Stimulated activated CD4-positive, alpha-beta T cell treated with anti-CD3 and anti-CD28 coated beads, Interleukin-15, amount 100 ng/mL, for 48 hours (primary cell): ENCODE measurements around the gene THAP6.
"Not testable (repeated sequence)": the region's sequence is repeated elsewhere in the genome, so short reads cannot be mapped to it uniquely, and the experiment has no call there.

Experiments used
- DNase-seq, 2 donors: peaks; one replicate each; pipeline ENCODE4 v3.0.0-alpha.2; 2020; ENCODE audit warnings: low read depth in 2 of 2

Gene THAP6, protein sequence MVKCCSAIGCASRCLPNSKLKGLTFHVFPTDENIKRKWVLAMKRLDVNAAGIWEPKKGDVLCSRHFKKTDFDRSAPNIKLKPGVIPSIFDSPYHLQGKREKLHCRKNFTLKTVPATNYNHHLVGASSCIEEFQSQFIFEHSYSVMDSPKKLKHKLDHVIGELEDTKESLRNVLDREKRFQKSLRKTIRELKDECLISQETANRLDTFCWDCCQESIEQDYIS

DNA sequence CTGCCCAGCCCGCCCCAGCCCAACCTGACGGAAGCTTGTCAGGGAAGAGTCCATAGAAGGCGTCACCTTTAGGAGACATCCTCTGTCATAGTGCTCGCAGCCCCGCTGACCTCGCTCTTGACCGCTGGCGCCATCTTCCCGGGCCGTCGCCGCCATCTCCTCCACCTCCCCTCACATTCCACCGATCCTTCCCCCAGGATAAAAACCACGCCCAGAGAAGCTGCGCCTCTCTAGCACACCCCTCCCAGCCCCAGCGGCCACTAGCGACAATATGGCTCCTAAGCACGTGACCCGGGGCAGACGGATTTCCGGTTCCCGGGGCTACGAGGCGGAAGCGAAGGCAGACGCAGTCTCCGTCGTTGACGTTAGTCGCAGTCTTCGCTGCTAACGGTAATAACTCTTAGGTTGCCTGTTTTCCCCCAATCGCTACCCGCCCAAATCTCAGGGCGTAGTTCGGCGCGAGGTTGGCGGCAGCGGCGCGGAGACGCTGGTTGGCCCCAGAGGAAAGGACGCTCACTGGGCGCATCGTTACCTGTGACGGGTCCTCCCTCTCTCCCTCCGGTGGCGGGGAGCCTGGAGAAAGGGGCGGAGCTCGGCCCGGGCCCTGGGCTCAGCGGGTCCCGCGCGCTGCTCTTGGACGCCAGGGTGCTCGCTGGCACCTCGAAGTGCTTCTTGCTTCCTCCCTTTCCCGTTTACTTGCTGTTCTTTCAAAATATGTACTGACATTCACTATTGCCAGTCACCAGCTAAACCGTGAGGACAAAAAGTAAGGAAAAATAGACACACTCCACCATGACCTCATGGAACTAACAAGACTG lies at the start of gene THAP6, which contains the start of gene RCHY1:
TSS of gene THAP6 (plus strand) at position 343 of the 818 bp plus-strand sequence. CDS start 980 bp downstream, outside the sequence.
TSS of gene RCHY1 (minus strand) at position 273 of the 818 bp plus-strand sequence. CDS start at position 156, 117 bp downstream.
- peak; percentile 86 to 87 for DNase-seq

DNA sequence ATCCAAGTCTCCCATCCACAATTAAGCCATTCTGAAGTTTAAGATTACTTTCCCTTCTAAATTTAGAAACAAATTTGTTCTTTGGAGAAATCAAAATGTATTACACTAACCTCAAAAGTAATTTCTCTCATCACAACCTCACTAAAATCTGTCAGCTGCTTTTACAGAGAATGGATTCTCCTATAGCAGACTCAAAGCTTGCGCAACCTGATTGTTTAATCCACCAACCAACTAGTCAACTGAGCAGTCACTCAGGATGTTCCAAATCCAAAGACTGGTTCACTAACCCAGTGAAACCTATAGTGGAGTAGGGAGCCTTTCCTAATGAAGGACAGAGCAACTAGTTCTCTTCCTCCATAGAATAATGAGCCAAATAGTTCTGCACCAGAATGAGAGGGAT lies 44.4 kb upstream of the THAP6 start:
- no peak for DNase-seq

DNA sequence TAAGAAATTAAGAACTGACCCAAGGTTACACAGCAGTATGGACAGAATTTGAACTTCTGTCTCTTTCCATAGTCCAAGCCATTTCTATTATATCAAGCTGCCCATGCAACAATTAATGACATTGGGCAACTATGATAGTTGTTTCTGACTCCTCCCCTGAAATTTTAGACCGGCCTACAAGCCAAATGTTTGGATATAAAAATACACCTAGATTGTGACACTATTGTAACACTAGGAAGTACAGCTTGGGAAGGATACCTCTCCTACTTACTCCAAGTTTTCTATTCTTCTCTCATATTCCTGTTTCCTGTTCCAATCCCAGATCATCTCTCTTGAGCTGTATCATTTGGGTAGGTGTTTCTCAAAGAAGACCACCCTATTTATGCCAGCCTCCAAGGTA lies 43.5 kb upstream of the THAP6 start:
- DNase-seq = no peak

DNA sequence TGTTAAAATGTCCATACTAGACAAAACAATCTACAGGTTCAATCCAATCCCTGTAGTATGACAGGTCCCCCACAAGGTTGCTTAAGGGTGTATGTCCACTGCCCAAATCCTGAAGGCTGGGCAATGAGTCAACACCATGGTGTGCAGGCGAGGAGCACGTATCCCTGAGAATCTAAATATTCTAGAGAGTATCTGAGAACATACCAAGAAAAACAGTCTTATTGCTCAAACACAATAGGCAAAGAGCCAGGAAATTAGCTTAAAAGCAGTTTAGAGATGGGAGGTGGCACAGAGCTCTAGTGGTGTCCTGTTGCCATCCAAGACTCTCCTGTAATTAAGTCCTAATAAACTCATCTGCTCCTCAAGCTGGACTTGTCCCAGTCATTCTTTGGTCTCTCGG lies 37.1 kb upstream of the THAP6 start:
- DNase-seq = no peak

DNA sequence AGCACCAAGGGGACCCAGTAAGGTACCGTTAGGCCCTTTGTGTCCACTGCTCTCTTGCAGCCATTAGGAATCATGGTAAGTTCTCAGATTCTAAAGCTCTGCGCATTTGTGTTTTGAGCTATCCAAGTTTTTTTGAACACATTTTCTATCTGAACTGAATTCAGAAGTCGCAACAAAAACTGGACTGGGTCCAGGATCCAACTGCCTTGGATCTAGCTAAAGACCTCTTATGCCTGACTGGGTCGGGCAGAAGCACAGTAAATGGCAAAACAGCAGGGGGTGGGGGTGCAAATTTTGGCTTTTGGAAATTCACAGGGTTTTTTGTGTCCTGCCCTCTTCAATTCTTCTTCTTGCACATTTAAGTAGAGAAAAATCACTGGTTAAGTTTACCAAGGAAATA lies 30.1 kb upstream of the THAP6 start:
- DNase-seq = no peak

DNA sequence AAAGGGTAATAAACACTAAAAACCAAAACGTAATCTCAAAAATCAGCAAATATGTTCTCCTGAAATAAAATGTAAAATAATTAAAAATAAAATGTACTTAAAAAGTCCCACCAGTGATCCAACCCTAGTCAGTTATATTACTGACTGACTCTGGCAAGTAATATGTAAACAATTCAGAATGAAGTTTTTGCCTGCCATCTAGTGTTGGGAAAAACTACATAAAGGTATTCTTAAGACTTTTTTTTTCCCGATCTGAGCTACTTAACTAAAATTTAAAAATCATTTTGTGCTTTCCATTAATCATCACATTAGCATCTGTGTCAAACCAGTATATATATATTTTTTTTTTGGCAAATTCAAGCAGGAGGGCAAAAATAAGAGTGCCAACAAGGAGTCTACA lies 24.1 kb upstream of the THAP6 start:
- no peak for DNase-seq

DNA sequence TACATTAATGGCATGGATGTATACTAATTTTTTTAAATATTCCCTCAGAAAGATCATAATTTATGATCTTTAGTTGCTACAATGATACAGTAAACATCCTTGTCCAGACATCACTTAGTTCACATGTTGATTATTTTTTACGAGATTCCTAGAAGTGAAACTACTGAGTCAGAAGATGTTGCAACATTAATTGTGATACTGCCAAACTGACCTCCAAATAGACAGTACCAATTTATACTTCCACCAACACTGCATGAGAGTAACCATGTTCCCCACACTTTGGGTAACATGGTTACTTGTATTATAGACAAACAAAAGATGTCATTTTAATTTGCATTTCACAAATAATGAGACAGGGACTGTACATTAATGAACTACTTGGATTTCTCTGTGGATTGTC lies 19.7 kb upstream of the THAP6 start:
- no peak for DNase-seq

DNA sequence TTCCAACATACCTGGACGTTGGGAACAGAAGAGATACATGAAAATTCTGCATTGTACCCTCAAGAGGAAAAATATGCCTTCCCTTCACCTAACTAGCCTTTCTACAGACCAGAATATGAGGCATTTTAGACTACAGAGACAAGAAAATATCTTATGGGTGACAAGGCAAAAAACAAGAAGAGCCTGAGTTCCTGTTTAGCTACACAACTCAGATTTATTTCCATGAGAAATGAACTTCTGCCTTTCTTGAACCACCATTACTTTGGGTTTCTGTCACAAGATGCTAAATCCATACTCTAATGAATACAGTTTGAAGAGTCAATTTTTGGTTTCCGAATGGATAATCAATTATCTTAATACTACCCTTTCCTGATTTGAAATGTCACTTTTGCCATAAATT lies 18.8 kb upstream of the THAP6 start:
- DNase-seq = no peak

DNA sequence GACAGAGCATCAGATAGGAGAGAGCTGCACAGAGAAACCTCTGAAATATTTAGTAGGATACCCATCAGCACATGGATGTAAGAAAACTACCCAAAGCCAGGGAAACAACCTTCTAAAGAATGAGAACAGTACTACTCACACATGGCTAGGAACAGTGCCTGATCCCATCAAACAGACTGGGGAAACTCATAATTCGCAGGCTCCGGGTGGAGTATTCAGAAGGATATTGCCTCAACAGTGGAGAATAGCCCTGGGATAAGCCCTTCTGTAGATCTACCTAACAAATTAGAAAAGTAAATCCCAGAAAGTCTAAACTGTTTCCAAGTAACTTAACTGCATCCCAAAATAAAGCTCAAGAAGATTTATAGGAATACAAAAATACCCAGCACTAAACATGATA lies 17.9 kb upstream of the THAP6 start:
- no peak for DNase-seq

DNA sequence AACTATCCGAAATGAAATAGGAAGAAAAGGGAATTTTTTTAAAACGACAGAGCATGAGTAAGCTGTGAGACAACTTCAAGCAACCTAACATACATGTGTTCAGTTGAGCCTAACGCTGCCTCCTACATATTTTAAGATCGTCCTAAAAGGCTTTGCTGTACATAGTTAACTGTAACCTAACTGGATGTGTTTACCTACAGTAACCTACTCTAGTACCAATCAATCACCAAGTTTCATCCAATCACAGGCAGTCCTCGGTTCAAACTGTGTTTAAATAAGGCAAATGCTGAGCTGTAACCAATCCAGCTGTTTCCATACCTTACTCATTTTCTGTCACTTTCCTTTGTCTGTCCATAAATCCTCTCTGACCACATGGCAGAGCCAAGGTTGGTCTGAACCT lies 17.1 kb upstream of the THAP6 start:
- DNase-seq = no peak

DNA sequence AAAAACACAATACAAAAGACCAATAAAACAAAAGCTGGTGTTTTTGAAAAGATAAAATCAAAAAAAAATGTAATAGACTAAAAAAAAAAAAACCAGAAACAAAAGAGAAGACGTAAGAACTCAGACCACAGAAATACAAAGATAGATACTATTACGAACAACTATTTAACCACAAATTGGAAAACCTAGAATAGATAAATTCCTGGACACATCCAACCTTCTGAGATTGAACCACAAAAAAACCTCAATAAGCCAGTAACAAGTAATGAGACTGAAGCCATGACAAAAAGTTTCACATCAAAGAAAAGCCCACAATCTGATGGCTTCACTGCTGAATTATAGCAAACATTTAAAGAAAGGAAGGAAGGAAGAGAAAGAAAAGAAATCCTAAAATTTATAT lies 16.2 kb upstream of the THAP6 start:
- DNase-seq = no peak

DNA sequence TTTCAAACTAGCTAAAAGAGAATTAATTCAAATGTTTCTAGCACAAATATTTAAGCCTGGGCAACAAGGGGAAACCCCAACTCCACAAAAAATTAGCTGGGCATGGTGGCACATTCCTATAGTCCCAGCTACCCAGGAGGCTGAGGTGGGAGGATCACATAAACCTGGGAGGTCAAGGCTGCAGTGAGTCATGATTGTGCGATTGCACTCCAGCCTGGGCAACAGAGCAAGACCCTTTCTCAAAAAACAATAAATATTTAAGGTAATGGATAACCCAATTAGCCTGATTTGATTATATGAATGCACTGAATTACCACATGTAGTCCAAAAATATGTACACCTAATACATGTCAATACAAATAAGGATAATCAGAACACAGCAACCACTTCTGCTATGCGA lies 14.4 kb upstream of the THAP6 start:
- DNase-seq = no peak

DNA sequence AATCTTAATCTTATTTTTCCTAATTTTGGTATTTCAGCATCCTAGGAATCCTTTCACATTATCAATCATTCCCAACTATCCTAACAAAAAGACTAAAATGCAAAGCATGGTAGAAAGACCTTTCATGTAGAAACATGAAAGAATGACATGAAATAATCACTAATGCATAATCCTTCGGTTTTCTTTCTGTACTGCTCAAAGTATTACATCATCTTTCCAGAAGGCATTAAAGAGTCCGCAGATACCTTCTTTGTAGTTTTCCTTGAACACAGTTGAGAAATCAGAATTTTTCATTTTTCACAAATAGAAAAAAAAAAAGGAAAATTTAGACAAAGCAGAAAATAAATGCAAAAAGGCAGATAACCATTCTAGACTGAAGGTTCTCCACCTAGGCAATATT lies 11.6 kb upstream of the THAP6 start:
- DNase-seq = no peak

DNA sequence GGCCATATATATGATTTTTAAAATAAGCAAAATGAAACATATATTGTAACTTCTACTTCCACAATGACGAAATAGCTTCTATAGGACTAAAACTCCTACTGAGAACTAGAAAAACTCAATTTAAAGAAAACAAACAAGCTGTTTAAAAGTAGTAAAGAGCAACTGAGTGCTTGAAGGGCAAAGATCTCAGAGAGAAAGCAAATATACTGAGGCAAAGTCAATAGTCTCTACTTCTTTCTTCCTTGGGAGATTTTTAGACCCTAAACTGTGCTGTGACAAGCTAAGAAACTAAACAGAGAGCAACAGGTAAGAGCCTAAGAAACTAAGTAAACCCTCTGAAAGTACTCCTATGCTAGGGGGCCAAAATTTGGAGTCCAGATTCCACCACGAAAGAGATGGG lies 8.6 kb upstream of the THAP6 start:
- DNase-seq = no peak

DNA sequence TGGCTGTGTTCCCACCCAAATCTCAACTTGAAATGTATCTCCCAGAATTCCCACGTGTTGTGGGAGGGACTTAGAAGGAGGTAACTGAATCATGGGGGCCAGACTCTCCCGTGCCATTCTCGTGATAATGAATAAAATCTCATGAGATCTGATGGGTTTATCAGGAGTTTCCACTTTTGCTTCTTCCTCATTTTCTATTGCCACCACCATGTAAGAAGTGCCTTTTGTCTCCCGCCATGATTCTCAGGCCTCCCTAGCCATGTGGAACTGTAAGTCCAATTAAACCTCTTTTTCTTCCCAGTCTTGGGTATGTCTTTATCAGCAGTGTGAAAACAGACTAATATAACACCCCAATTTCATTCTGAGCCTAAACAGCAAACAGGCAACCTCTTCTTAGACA lies 4.7 kb upstream of the THAP6 start:
- DNase-seq = not testable (repeated sequence)

DNA sequence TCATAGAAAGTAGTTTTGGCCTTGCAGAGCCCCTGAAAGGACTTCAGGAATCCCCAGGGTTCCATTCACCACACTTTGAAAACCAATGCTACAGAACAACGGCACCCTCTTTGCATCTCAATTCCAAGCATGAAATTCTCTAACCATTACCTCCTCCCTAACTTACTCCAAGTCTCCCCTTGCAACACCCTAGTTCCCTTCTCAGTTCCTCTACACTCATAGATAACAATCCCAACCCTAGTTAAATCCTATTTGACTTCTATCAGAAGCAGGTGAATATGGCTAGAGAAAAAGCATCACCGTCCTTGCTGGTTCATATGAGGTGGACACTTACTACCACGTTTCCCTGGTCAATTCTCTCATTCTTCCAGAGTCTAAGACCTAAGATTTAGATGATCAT lies 2.4 kb upstream of the THAP6 start:
- DNase-seq = no peak

DNA sequence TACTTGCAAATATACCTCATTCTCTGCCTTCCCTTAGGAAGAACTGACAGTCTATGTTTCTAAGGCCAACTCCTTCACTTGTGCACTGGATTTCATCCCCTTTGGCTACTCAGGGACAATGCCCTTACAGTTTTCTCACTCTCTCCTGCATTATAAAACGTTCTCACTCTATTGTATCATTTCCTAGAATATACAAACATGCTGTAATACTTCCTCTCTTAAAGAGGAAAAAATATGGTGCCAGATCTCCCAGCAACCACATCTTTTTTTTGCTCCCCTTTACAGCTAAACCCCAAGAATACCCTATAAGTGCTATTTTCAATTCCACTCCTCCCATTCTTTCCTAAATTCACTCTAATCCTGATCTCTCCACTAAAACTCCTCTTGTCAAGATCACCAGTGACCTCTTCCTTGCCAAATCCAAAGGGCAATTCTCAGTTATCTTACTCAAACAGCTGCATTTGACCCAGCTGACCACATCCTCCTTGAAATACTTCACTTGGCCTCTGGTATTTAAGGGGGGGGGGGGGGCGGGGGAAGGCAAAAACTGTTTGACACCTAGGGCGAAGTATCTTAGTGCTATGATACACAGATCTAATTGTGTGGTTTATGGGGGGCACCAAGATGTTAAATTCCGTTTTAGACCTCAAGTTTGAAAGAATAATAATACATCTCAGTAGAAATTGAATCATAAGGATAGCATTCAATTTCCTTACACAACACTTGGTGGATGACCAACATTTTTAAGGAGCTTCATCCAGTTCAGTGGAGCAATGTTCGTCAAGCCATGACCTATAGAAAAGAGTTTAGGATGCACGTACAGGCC lies 1.7 kb upstream of the THAP6 start:
- DNase-seq = no peak

DNA sequence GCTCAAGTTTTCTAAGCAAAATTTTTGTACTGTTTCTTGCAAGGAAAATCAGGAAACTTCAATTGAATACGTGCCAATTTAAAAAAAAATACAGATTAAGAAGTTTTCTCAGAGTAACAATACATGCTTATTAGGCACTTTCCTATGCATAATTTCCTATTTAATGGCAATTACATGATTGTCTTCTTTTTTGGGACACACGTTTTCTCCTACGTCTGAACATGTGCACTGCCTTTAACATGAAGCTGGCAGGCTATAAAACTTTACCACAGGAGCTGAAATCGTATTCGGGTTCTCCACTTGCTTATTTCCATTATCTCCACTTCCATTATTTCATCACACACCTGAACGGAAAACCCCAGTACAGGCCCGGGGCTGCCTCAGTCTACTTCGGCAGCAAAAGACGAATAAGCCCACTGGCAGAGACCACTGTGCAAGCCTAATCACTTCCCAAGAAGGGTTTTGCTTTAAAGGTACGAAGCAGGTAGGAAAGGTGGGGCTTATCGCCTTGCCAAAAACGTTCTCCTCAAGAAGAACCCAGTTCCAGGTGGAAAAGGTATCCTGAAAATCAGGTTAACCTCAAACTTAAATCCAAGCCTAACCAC lies 645 bp upstream of the THAP6 start:
- DNase-seq = no peak

DNA sequence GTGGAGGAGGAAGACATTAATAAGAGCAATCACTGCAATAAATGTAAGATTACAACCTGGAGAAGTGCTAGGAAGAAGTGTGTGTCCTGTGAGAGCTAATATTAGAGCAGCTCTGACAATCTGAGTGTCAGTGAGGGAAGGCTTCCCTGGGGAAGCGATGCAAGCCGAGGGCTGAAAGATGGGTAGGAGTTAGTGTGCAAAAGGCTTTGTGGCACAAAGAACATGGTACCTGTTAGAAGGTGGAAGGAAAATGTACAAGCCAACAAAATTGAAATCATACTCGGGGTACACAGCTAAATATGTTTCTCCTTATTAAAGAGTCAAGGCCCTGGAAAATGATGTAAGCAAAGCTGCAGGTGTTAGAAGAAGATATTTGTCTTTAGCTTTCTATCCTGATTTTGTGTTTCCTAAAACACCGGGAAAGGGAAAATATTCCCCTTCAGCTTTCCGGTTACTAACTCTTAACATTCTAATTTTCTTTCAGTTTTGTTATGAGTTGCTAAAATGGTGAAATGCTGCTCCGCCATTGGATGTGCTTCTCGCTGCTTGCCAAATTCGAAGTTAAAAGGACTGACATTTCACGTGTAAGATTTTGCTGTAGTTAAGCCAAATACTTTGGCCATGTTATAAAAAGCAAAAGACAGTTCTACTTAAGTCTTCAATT lies 808 bp downstream of the THAP6 start:
- no peak for DNase-seq

DNA sequence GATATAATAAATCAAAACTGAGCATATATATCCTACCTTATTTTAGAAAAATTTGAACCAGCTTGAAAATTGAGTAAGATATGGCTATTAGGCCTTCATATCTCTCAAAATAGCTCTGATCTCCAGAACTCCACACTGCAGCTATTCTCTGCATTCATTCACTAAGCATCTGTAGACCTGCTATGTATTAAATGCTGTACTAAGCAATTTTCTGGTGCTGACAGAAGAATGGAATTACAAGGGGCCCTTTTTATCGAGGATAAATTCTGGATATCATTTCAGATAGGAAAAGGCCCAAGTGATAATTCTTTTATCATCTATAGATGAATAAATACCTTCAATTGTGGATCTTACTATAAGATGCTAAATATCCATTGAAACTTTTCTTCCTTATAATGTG lies 1.9 kb downstream of the THAP6 start:
- no peak for DNase-seq

DNA sequence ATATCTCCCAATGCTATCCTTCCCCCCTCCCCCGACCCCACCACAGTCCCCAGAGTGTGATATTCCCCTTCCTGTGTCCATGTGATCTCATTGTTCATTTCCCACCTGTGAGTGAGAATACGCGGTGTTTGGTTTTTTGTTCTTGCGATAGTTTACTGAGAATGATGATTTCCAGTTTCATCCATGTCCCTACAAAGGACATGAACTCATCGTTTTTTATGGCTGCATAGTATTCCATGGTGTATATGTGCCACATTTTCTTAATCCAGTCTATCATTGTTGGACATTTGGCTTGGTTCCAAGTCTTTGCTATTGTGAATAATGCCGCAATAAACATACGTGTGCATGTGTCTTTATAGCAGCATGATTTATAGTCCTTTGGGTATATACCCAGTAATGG lies 5.2 kb downstream of the THAP6 start:
- not testable (repeated sequence) for DNase-seq

DNA sequence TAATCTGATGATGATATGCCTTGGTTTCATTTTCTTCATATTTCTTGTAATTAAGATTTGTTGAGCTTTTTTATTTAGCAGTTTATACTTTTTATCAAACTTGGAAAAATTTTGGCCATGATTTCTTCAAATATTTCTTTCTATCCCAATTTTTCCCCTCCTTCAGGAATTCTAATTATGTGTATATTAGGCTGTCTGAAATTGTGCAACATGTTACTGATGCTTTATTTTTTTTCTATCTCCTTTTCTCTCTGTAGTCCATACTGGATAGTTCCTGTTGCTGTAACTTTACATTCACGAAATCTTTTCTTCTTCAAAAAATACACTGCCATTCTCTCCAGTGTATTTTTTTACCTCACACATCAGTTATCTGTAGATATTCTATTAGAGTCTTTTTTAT lies 10.8 kb downstream of the THAP6 start:
- no peak for DNase-seq
